ENCODE measurements around the gene CAMK2G.

CAMK2G gene

GRCh38 chr10:73859784-73860491 lies 14.4 kb downstream of the CAMK2G start:
- DNase-seq, result no peak

GRCh38 chr10:73859428-73859783 lies 14.9 kb downstream of the CAMK2G start:
- no peak for DNase-seq

- DNase-seq, result no peak
Measured at GRCh38 chr10:73858750-73859427, 15.5 kb downstream of the CAMK2G start.

- no peak for DNase-seq
Measured at GRCh38 chr10:73858013-73858708, 16.2 kb downstream of the CAMK2G start.

GRCh38 chr10:73857446-73857845 lies 16.9 kb downstream of the CAMK2G start:
- DNase-seq, result no peak

- DNase-seq, result no peak
Measured at GRCh38 chr10:73856261-73856660, 18.1 kb downstream of the CAMK2G start.

GRCh38 chr10:73855413-73855812 lies 18.9 kb downstream of the CAMK2G start:
- no peak for DNase-seq

- no peak for DNase-seq
Measured at GRCh38 chr10:73854310-73854709, 20.0 kb downstream of the CAMK2G start.

GRCh38 chr10:73853196-73853595 lies 21.2 kb downstream of the CAMK2G start:
- no peak for DNase-seq

GRCh38 chr10:73850863-73851461 lies 23.4 kb downstream of the CAMK2G start:
- DNase-seq, result no peak

GRCh38 chr10:73850211-73850610 lies 24.1 kb downstream of the CAMK2G start:
- DNase-seq, result no peak

- peak; percentile 91 for DNase-seq
Measured at GRCh38 chr10:73848821-73849489, 25.4 kb downstream of the CAMK2G start.

- DNase-seq, result no peak
Measured at GRCh38 chr10:73847031-73847430, 27.3 kb downstream of the CAMK2G start.

GRCh38 chr10:73843261-73843660 lies 31.1 kb downstream of the CAMK2G start:
- no peak for DNase-seq

GRCh38 chr10:73842349-73842748 lies 32.0 kb downstream of the CAMK2G start:
- no peak for DNase-seq

GRCh38 chr10:73841526-73842285 lies 32.6 kb downstream of the CAMK2G start:
- no peak for DNase-seq

- no peak for DNase-seq
Measured at GRCh38 chr10:73841061-73841421, 33.3 kb downstream of the CAMK2G start.

- no peak for DNase-seq
Measured at GRCh38 chr10:73840403-73841060, 33.8 kb downstream of the CAMK2G start.

GRCh38 chr10:73840056-73840402 lies 34.3 kb downstream of the CAMK2G start:
- DNase-seq, result no peak

- DNase-seq, result no peak
Measured at GRCh38 chr10:73839276-73839966, 34.9 kb downstream of the CAMK2G start.

GRCh38 chr10:73838827-73839226 lies 35.5 kb downstream of the CAMK2G start:
- DNase-seq, result no peak
